Measurements from ENCODE around the gene ELP4.

The ELP4 gene

DNA sequence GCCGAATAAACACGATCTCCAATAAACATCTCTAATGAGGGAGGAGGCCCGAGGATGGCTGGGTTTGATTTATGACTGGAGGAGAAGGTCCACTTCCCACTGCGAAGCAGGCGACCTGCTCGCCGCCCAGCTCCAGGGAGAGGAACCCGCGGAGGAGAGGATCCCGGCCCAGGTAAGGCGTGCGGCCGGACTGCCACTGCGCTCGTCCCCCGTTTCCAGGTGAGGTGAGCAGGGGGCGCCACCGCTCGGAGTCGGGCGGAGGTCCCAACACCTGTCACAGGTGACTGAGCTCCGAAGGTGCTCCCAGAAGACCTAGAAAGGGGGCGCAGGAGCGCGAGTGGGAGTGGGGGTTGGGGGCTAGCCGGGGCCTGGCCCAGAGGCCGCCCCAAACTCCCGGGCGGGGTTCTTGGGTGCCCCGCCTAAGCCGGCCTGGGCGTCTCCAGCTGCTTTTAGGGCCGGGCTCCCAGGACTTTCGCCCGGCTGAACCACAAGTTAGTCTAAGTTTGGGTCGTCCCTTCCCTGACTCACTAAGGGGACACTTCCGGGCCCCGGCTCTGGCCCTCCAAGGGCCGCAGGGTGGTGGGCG, 307.0 kb downstream of the ELP4 start:
- Histone ChIP-seq H3K27me3 (peaks cover 98% of the 10 kb centered on the region), H3K9me3 (no peaks in the 10 kb centered on the region), H3K4me1 (no peaks in the 10 kb centered on the region), H3K4me3 (ENCODE audit: low read depth, low read length) (no peak overlapping the region), H3K36me3 (no peaks in the 10 kb centered on the region)
- no peak for DNase-seq
- TF ChIP-seq, protein P1, sequence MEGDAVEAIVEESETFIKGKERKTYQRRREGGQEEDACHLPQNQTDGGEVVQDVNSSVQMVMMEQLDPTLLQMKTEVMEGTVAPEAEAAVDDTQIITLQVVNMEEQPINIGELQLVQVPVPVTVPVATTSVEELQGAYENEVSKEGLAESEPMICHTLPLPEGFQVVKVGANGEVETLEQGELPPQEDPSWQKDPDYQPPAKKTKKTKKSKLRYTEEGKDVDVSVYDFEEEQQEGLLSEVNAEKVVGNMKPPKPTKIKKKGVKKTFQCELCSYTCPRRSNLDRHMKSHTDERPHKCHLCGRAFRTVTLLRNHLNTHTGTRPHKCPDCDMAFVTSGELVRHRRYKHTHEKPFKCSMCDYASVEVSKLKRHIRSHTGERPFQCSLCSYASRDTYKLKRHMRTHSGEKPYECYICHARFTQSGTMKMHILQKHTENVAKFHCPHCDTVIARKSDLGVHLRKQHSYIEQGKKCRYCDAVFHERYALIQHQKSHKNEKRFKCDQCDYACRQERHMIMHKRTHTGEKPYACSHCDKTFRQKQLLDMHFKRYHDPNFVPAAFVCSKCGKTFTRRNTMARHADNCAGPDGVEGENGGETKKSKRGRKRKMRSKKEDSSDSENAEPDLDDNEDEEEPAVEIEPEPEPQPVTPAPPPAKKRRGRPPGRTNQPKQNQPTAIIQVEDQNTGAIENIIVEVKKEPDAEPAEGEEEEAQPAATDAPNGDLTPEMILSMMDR (IDR thresholded peaks at IDR 0.05; ENCODE audit: low read depth, low read length), result no peak

DNA sequence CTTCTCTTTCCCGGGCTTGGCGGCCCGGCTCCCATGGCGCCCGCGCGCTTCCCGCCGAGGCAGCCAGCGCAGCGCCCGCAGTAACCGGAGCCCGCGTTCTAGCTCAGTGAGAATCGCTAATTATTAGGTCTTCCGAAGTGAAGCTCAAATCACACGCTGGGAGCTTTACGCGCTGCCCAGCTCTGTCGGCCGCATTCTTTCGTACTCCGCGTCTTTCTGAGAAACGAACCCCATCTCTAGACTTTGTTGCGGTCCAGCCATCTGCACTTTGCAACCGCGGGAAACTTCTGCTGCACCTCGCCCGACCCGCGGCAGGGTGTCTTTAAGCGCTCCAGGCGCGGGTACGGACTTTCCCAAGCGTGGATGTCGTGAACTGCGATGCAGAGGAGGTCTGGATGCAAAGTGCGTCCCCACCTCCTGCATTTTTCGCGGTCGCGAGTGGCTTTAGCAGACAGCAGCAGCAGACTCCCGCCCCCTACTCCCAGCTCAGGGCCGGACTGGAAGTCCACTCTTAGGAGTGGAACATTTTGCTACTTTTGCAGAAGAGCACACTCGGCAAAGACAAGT, 307.6 kb downstream of the ELP4 start:
- Histone ChIP-seq H3K4me3 (ENCODE audit: low read depth, low read length) (no peak overlapping the region), H3K4me1 (no peaks in the 10 kb centered on the region), H3K27me3 (peaks cover 99% of the 10 kb centered on the region), H3K36me3 (no peaks in the 10 kb centered on the region), H3K9me3 (no peaks in the 10 kb centered on the region)
- TF ChIP-seq, protein P1 (IDR thresholded peaks at IDR 0.05; ENCODE audit: low read depth, low read length), result no peak
- DNase-seq, result no peak

DNA sequence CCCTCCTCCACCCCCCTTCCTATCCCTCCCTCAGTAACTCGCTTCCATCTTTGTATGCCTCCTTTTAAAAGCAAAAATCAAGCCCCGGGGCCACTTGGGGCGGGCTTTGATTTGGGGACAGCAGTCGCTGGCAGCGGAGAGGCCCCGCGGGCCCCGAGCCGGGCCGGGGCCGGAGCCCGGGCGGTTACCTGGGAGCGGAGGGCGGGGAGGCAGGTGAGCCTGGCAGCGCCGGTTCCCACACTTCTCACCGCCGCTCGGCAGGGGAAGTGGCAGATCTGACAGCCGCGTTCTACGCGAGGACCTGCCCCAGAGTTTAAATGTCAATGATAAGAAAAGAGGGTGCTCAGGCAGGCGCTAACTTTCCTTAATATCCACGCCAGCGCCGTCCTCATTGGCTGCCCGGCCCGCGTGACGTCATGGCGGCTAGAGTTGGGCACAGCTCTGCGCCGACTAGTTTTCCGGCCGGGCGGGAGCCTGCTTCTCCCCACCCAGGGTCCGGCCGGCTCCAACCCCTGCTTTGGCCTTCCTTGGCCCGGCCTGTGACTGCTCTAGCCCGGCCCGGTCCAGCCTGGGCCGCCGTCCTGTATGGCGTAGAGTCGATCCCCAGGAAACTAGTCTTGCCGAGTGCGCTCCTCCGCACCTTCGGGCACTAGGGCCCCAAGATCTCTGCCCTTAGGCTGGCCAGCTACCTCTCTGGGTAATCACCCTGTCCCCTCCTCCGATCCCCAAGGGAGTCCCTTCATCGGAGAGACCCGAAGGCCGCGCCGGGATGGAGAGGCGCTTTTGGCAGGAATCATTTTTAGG, 308.3 kb downstream of the ELP4 start:
- no peak for DNase-seq
- Histone ChIP-seq H3K4me1 (no peaks in the 10 kb centered on the region), H3K9me3 (no peaks in the 10 kb centered on the region), H3K4me3 (ENCODE audit: low read depth, low read length) (no peak overlapping the region), H3K36me3 (no peaks in the 10 kb centered on the region), H3K27me3 (peaks cover 99% of the 10 kb centered on the region)
- TF ChIP-seq, protein P1 (IDR thresholded peaks at IDR 0.05; ENCODE audit: low read depth, low read length), result no peak

DNA sequence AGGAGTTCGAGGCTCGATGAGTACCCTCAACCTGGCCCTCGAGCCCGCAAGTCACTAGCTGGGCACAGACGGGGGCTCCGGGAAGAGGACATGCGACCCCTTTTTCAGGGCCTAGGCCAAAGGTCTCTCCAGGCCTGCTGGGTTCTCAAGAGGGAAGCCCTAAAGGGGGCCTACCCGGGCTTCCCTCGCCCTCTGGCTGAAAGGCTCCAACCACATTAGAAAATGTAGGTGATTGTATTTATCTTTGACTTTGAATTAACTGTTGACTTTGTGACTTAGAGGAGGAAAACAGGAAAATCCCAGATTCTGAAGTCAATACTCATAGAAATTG, 308.8 kb downstream of the ELP4 start:
- Histone ChIP-seq H3K36me3 (no peaks in the 10 kb centered on the region), H3K27me3 (peaks cover 99% of the 10 kb centered on the region), H3K4me3 (ENCODE audit: low read depth, low read length) (no peak overlapping the region), H3K9me3 (no peaks in the 10 kb centered on the region), H3K4me1 (no peaks in the 10 kb centered on the region)
- TF ChIP-seq, protein P1 (IDR thresholded peaks at IDR 0.05; ENCODE audit: low read depth, low read length), result no peak
- DNase-seq, result no peak

DNA sequence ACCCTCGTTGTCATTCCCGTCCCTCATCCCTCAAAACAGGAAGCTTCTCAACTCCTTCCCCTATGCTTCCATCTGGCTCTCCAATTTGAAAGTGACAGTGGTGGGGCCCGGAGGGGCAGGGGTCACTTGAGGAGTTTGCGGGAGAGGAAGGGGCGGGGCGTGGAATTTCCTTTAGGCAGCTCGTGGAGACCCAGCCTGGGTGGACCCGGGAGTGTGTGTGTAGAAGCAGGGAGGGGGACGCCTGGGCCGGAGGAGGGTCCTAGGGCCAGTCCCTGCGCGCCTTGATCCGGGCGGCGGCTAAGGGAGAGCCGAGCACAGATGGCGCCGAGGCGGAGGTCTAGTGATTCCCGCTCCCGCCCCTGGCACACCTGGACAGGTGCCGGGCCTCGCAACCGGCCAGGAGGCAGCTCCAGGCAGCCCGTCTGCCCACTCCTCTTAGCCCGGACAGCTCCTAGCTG, 309.3 kb downstream of the ELP4 start:
- Histone ChIP-seq H3K4me3 (ENCODE audit: low read depth, low read length) (no peak overlapping the region), H3K4me1 (no peaks in the 10 kb centered on the region), H3K36me3 (no peaks in the 10 kb centered on the region), H3K9me3 (no peaks in the 10 kb centered on the region), H3K27me3 (peaks cover 99% of the 10 kb centered on the region)
- TF ChIP-seq, protein P1 (IDR thresholded peaks at IDR 0.05; ENCODE audit: low read depth, low read length), result no peak
- DNase-seq, result no peak

All from BE2C (cell line).